WTC11 (cell line): ENCODE results near the gene DNM1L. TPM values are rescaled to one million over a fixed set of nuclear protein-coding genes. Genes with fewer than 3 reads are reported as not detected.
A peak's percentile ranks its signal among the peaks of the same experiment; 100 is the strongest.

Source experiments
- ATAC-seq: fragments of 200-7000 bp; cut with Tn5 transposase; 2 replicates; pipeline ENCODE4 v1.10.0; 2021; ENCODE audit warnings: mild to moderate bottlenecking, moderate library complexity
- CTCF ChIA-PET: fragments of 300-600 bp; sonication (Branson Sonifier 250); formaldehyde crosslinking; loops from one replicate; lab custom pipeline; 2021; ENCODE audit warnings: antibody characterized with exemption; lab: Charles Lee
- POLR2A ChIA-PET: fragments of 350-600 bp; sonication (Branson Sonifier 250); formaldehyde crosslinking; loops from one replicate; lab custom pipeline; 2021; ENCODE audit warnings: antibody characterized with exemption; lab: Charles Lee
- DNase-seq: peaks from one replicate; pipeline ENCODE4 v3.0.0; 2021; ENCODE audit warnings: low spot score
- H3K27ac Mint-ChIP-seq: 2 replicates; pipeline ENCODE4 v1.8.0; 2021; ENCODE audit warnings: mixed read lengths
- H3K27me3 Mint-ChIP-seq: 2 replicates; pipeline ENCODE4 v1.8.0; 2021; ENCODE audit warnings: low read depth, mild to moderate bottlenecking, moderate library complexity, mixed read lengths
- H3K36me3 Mint-ChIP-seq: 2 replicates; pipeline ENCODE4 v1.8.0; 2021; ENCODE audit warnings: mixed read lengths
- H3K4me1 Mint-ChIP-seq: 2 replicates; pipeline ENCODE4 v1.8.0; 2022; ENCODE audit warnings: mixed read lengths
- H3K4me3 Mint-ChIP-seq: 2 replicates; pipeline ENCODE4 v1.8.0; 2021; ENCODE audit warnings: mild to moderate bottlenecking, moderate library complexity, mixed read lengths
- H3K9me3 Mint-ChIP-seq: 2 replicates; pipeline ENCODE4 v1.8.0; 2021; ENCODE audit warnings: mixed read lengths
- AFF4 ChIP-seq: sonication (generic); formaldehyde crosslinking; IDR thresholded peaks from 2 replicates; pipeline ENCODE4 v1.8.1; 2023; ENCODE audit warnings: mild to moderate bottlenecking, missing genetic modification reagents, borderline replicate concordance
- ARID4B ChIP-seq: sonication (generic); formaldehyde crosslinking; IDR thresholded peaks from 2 replicates; pipeline ENCODE4 v1.8.0; 2023; ENCODE audit warnings: missing genetic modification reagents, mild to moderate bottlenecking, borderline replicate concordance
- ATF3 ChIP-seq: sonication (generic); formaldehyde crosslinking; conservative IDR thresholded peaks from 2 replicates; pipeline ENCODE4 v1.8.1; 2022; ENCODE audit warnings: mild to moderate bottlenecking, missing genetic modification reagents
- E2F5 ChIP-seq: sonication (generic); formaldehyde crosslinking; IDR thresholded peaks from 2 replicates; pipeline ENCODE4 v1.8.1; 2022; ENCODE audit warnings: mild to moderate bottlenecking, moderate library complexity, missing genetic modification reagents
- ELF4 ChIP-seq: sonication (generic); formaldehyde crosslinking; IDR thresholded peaks from 2 replicates; pipeline ENCODE4 v1.8.1; 2022; ENCODE audit warnings: low read depth, mild to moderate bottlenecking, moderate library complexity, missing genetic modification reagents
- FOXK1 ChIP-seq: sonication (generic); formaldehyde crosslinking; IDR thresholded peaks from 2 replicates; pipeline ENCODE4 v1.8.0; 2022; ENCODE audit warnings: mild to moderate bottlenecking, moderate library complexity, missing genetic modification reagents
- MXD4 ChIP-seq: fragments of 250-450 bp; sonication (Bioruptor Pico); IDR thresholded peaks from 2 replicates; pipeline ENCODE4 v1.8.0; 2021; ENCODE audit warnings: mild to moderate bottlenecking, moderate library complexity, borderline replicate concordance
- NR3C1 ChIP-seq: sonication (generic); formaldehyde crosslinking; conservative IDR thresholded peaks from 2 replicates; pipeline ENCODE4 v1.8.1; 2023; ENCODE audit warnings: low read depth, mild to moderate bottlenecking, missing genetic modification reagents
- PRDM15 ChIP-seq: sonication (generic); formaldehyde crosslinking; IDR thresholded peaks from 2 replicates; pipeline ENCODE4 v1.8.0; 2022; ENCODE audit warnings: missing genetic modification reagents
- PREB ChIP-seq: sonication (generic); formaldehyde crosslinking; IDR thresholded peaks from 2 replicates; pipeline ENCODE4 v1.8.1; 2022; ENCODE audit warnings: mild to moderate bottlenecking, missing genetic modification reagents, moderate library complexity, borderline replicate concordance
- ZNF219 ChIP-seq: sonication (generic); formaldehyde crosslinking; IDR thresholded peaks from 2 replicates; pipeline ENCODE4 v1.8.0; 2023; ENCODE audit warnings: missing genetic modification reagents, mild to moderate bottlenecking, borderline replicate concordance
- ZNF396 ChIP-seq: fragments of 250-450 bp; sonication (Bioruptor Pico); IDR thresholded peaks from 2 replicates; pipeline ENCODE4 v1.8.0; 2021; ENCODE audit warnings: mild to moderate bottlenecking, moderate library complexity, borderline replicate concordance
- ZNF512 ChIP-seq: sonication (generic); formaldehyde crosslinking; IDR thresholded peaks from 2 replicates; pipeline ENCODE4 v1.8.1; 2022; ENCODE audit warnings: missing genetic modification reagents, borderline replicate concordance
- total RNA-seq: library from RNA; stranded (reverse); gene quantifications from 3 replicates; pipeline ENCODE4 v1.2.3, GENCODE V29; 2021

Gene DNM1L
- total RNA-seq, 1 experiment from 2014 or later = 74.3 TPM

GRCh38 chr12:32743264-32743663, 64.2 kb downstream of the DNM1L start:
- CTCF ChIA-PET = no interaction called here
- H3K36me3 Mint-ChIP-seq = peaks cover 81% of the 10 kb centered on the region
- POLR2A ChIA-PET = interaction anchor here (0.7 kb wide), 1 partner anchor 70 kb away, joined by 5 read pairs; no protein-coding TSS in a partner anchor
- ATAC-seq = no peak
- TF ChIP-seq AFF4 (CRISPR knock-in tag) (no peak), PREB (CRISPR knock-in tag) (no peak), FOXK1 (no peak), ARID4B (no peak)
- TF ChIP-seq, all 79 proteins: peak for 0
- no peak overlapping the region for H3K4me3 Mint-ChIP-seq
- H3K9me3 Mint-ChIP-seq = no peaks in the 10 kb centered on the region
- DNase-seq = no peak
- H3K27me3 Mint-ChIP-seq = no peaks in the 10 kb centered on the region
- H3K4me1 Mint-ChIP-seq = peaks cover 16% of the 10 kb centered on the region
- H3K27ac Mint-ChIP-seq = no peak overlapping the region

GRCh38 chr12:32753605-32754004, 74.5 kb downstream of the DNM1L start:
- TF ChIP-seq E2F5 (CRISPR knock-in tag) = no peak
- TF ChIP-seq PRDM15 (CRISPR knock-in tag) = no peak
- no peak for TF ChIP-seq ATF3 (CRISPR knock-in tag)
- no peak for TF ChIP-seq NR3C1 (CRISPR knock-in tag)
- TF ChIP-seq MXD4 (CRISPR knock-in tag) = no peak
- TF ChIP-seq ZNF396 (CRISPR knock-in tag) = no peak
- no peak for TF ChIP-seq ELF4 (CRISPR knock-in tag)
- no peak for TF ChIP-seq ZNF219
- no peak for TF ChIP-seq ZNF512 (CRISPR knock-in tag)
- TF ChIP-seq, all 79 proteins: peak for 0
- ChIA-PET POLR2A (no interaction called here), CTCF (no interaction called here)
- peak overlapping the region; percentile 89 for H3K4me3 Mint-ChIP-seq
- peaks cover 20% of the 10 kb centered on the region for H3K4me1 Mint-ChIP-seq
- H3K36me3 Mint-ChIP-seq = peaks cover 44% of the 10 kb centered on the region
- no peaks in the 10 kb centered on the region for H3K9me3 Mint-ChIP-seq
- H3K27me3 Mint-ChIP-seq = no peaks in the 10 kb centered on the region; the same call in 1 of the 2 replicates
- peak overlapping the region; percentile 59; the same call in 1 of the 2 replicates for H3K27ac Mint-ChIP-seq
- ATAC-seq = no peak
- DNase-seq = no peak
